CD4-positive, alpha-beta T cell (primary cell): Measurements from ENCODE around the gene FAM13C. TPM values are rescaled to one million over a fixed set of nuclear protein-coding genes. Genes with fewer than 3 reads are reported as not detected.

Source experiments
- ATAC-seq: fragments of 200-7000 bp; cut with Tn5 transposase; one replicate; pipeline ENCODE4 v1.10.0; 2022; ENCODE audit warnings: mild to moderate bottlenecking; ENCODE audit not compliant: poor library complexity
- CTCF ChIA-PET: fragments of 350-600 bp; sonication (Branson Sonifier 250); formaldehyde crosslinking; loops from one replicate; lab custom pipeline; 2021; ENCODE audit warnings: antibody characterized with exemption, inconsistent platforms; lab: Charles Lee
- POLR2A ChIA-PET: fragments of 350-600 bp; sonication (Branson Sonifier 250); formaldehyde crosslinking; loops from one replicate; lab custom pipeline; 2021; ENCODE audit warnings: antibody characterized with exemption, inconsistent platforms; lab: Charles Lee
- DNase-seq, 14 experiments: peaks; one replicate each; pipeline ENCODE4 v3.0.0-alpha.2; 2013 to 2020; ENCODE audit warnings: mixed read lengths in 2 of 14
- H3K27ac ChIP-seq, 2 donors: one replicate each; pipeline versions ENCODE4 v1.5.1 to v1.7.0; 2013; ENCODE audit warnings: low read length in 2 of 2, low read depth in 1 of 2, mild to moderate bottlenecking in 1 of 2
- H3K27me3 ChIP-seq, 2 experiments: 1 replicate in 1 of 2; 2 replicates in 1 of 2; pipeline versions ENCODE4 v1.6.1 to v1.7.0; 2013; ENCODE audit warnings: low read length in 2 of 2, control low read depth in 1 of 2, mild to moderate bottlenecking in 1 of 2, moderate library complexity in 1 of 2; ENCODE audit not compliant: insufficient read depth in 2 of 2, control insufficient read depth in 1 of 2
- H3K36me3 ChIP-seq: one replicate; pipeline ENCODE4 v1.6.1; 2013; ENCODE audit warnings: low read length, control low read depth; ENCODE audit not compliant: insufficient read depth
- H3K4me1 ChIP-seq: one replicate; pipeline ENCODE4 v1.6.1; 2013; ENCODE audit warnings: low read length, control low read depth; ENCODE audit not compliant: insufficient read depth
- H3K4me3 ChIP-seq: one replicate; pipeline ENCODE4 v1.5.1; 2013; ENCODE audit warnings: mild to moderate bottlenecking, low read length, moderate library complexity
- H3K9me3 ChIP-seq, 2 experiments: 1 replicate in 1 of 2; 2 replicates in 1 of 2; pipeline versions ENCODE4 v1.6.1 to v1.7.0; 2013; ENCODE audit warnings: low read length in 2 of 2, mild to moderate bottlenecking in 2 of 2, control low read depth in 1 of 2, moderate library complexity in 1 of 2; ENCODE audit not compliant: control insufficient read depth in 1 of 2, insufficient read depth in 1 of 2
- H3K27ac Mint-ChIP-seq: one replicate; pipeline ENCODE4 v1.8.0; 2020; ENCODE audit warnings: mixed read lengths
- H3K27me3 Mint-ChIP-seq: one replicate; pipeline ENCODE4 v1.8.0; 2021; ENCODE audit warnings: mixed read lengths
- H3K36me3 Mint-ChIP-seq: one replicate; pipeline ENCODE4 v1.8.0; 2021; ENCODE audit warnings: low read depth, mixed read lengths
- H3K4me1 Mint-ChIP-seq: one replicate; pipeline ENCODE4 v1.8.0; 2021; ENCODE audit warnings: low read depth, mixed read lengths
- H3K4me3 Mint-ChIP-seq: one replicate; pipeline ENCODE4 v1.8.0; 2020; ENCODE audit warnings: mild to moderate bottlenecking, mixed read lengths
- H3K9me3 Mint-ChIP-seq: one replicate; pipeline ENCODE4 v1.8.0; 2020; ENCODE audit warnings: mixed read lengths
- intact Hi-C, 2 experiments: fragments of 100-400 bp; cut with DNase I in 1 of 2; cut with micrococcal nuclease in 1 of 2; formaldehyde crosslinking; loops; one replicate each; pipeline versions ENCODE4 v1.15.1 to v1.9.0; 2023 to 2025; cut with DNase I, micrococcal nuclease
- total RNA-seq, 174 experiments: library from RNA in 2 of 174; stranded (reverse) in 2 of 174; gene quantifications; one replicate each; pipeline ENCODE4 v1.2.3 and lab custom pipeline; 2021 to 2026
- TF ChIP-seq, protein P1 (sequence below): fragments of 200-600 bp; IDR thresholded peaks from one replicate; pipeline ENCODE4 v1.8.0; 2022; ENCODE audit warnings: antibody characterized with exemption, mild to moderate bottlenecking

Gene FAM13C
- total RNA-seq, 2 experiments from 2014 or later, result not detected

DNA sequence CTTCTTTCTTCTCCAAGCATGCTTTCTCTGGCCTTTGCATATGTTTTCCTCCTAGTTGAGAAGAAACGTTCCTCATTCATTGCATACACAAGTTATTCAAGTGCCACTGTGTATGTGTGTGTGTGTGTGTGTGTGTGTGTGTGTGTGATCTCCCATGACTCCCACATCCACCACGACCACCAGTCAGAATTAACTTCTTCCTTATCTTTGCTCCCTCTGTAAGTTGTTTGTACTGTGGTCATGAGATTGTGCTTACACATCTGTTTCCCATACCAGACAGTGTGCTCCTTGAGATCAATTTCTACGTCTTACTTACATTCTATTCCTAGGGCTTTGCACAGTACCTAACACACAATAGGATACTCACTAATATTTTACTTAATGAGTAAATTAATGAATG, 22.4 kb upstream of the FAM13C start:
- no peak for DNase-seq
- Histone ChIP-seq H3K4me1 (no peaks in the 10 kb centered on the region), H3K4me3 (no peak overlapping the region), H3K9me3 (no peaks in the 10 kb centered on the region), H3K27me3 (no peaks in the 10 kb centered on the region), H3K36me3 (no peaks in the 10 kb centered on the region), H3K27ac (no peak overlapping the region)
- ChIA-PET POLR2A (no interaction called here), CTCF (no interaction called here)
- Mint-ChIP-seq H3K27me3 (no peaks in the 10 kb centered on the region), H3K27ac (no peak overlapping the region), H3K36me3 (no peaks in the 10 kb centered on the region), H3K4me1 (no peaks in the 10 kb centered on the region), H3K4me3 (no peak overlapping the region), H3K9me3 (no peaks in the 10 kb centered on the region)
- intact Hi-C loops, result no loop called here
- TF ChIP-seq, protein P1, sequence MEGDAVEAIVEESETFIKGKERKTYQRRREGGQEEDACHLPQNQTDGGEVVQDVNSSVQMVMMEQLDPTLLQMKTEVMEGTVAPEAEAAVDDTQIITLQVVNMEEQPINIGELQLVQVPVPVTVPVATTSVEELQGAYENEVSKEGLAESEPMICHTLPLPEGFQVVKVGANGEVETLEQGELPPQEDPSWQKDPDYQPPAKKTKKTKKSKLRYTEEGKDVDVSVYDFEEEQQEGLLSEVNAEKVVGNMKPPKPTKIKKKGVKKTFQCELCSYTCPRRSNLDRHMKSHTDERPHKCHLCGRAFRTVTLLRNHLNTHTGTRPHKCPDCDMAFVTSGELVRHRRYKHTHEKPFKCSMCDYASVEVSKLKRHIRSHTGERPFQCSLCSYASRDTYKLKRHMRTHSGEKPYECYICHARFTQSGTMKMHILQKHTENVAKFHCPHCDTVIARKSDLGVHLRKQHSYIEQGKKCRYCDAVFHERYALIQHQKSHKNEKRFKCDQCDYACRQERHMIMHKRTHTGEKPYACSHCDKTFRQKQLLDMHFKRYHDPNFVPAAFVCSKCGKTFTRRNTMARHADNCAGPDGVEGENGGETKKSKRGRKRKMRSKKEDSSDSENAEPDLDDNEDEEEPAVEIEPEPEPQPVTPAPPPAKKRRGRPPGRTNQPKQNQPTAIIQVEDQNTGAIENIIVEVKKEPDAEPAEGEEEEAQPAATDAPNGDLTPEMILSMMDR, result no peak
- ATAC-seq, result no peak

DNA sequence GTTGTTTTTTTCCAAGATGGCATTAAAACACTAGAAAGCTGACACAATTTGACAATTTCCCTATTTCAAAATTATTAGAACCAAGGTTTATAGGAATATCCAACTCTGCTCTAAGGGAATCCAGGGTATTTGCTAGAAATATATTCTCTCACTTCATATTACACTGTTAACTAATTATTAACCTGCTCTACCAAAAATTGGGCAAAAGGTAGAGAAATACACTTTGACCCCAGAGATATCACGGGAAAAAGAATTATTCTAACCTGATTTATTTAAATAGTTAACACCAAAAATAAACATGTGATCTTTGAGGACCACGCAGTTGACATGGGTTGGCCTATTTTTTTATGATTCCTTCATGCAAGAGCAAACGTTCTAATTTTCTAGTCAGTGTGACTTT, 21.6 kb upstream of the FAM13C start:
- Histone ChIP-seq H3K4me1 (no peaks in the 10 kb centered on the region), H3K27ac (no peak overlapping the region), H3K4me3 (no peak overlapping the region), H3K27me3 (no peaks in the 10 kb centered on the region), H3K9me3 (no peaks in the 10 kb centered on the region), H3K36me3 (no peaks in the 10 kb centered on the region)
- H3K9me3 Mint-ChIP-seq, result no peaks in the 10 kb centered on the region
- no peaks in the 10 kb centered on the region for H3K27me3 Mint-ChIP-seq
- H3K27ac Mint-ChIP-seq, result no peak overlapping the region
- POLR2A ChIA-PET, result no interaction called here
- CTCF ChIA-PET, result no interaction called here
- H3K36me3 Mint-ChIP-seq, result no peaks in the 10 kb centered on the region
- TF ChIP-seq, protein P1, result no peak
- no peak overlapping the region for H3K4me3 Mint-ChIP-seq
- ATAC-seq, result no peak
- intact Hi-C loops, result no loop called here
- H3K4me1 Mint-ChIP-seq, result no peaks in the 10 kb centered on the region
- no peak for DNase-seq

DNA sequence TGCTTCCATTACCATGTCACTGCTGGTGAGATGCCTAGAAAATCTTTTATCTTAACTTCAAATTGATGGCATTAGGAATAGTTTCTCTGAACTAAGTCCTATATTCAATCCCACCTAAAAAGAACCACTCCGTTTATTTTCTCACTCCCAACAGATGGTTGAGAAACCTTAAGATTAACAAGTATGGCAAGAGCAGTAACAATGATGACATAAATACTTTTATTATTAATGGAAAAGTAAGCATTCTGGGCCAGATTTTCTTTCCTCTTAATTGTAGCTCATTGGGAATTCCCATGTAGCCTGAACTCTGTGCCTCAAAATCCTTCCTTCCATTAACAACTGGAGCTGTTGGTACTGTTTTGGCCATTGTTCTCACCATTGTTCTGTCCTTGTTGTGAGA, 21.1 kb upstream of the FAM13C start:
- Mint-ChIP-seq H3K36me3 (no peaks in the 10 kb centered on the region), H3K27ac (no peak overlapping the region), H3K4me1 (no peaks in the 10 kb centered on the region), H3K27me3 (no peaks in the 10 kb centered on the region), H3K4me3 (no peak overlapping the region), H3K9me3 (no peaks in the 10 kb centered on the region)
- ChIA-PET CTCF (no interaction called here), POLR2A (no interaction called here)
- Histone ChIP-seq H3K4me3 (no peak overlapping the region), H3K9me3 (no peaks in the 10 kb centered on the region), H3K4me1 (no peaks in the 10 kb centered on the region), H3K27ac (no peak overlapping the region), H3K27me3 (no peaks in the 10 kb centered on the region), H3K36me3 (no peaks in the 10 kb centered on the region)
- TF ChIP-seq, protein P1, result no peak
- intact Hi-C loops, result no loop called here
- no peak for ATAC-seq
- no peak for DNase-seq
